ENCODE data around the gene NDUFAF8.
A peak's percentile ranks its signal among the peaks of the same experiment; 100 is the strongest.

NDUFAF8 gene

DNA sequence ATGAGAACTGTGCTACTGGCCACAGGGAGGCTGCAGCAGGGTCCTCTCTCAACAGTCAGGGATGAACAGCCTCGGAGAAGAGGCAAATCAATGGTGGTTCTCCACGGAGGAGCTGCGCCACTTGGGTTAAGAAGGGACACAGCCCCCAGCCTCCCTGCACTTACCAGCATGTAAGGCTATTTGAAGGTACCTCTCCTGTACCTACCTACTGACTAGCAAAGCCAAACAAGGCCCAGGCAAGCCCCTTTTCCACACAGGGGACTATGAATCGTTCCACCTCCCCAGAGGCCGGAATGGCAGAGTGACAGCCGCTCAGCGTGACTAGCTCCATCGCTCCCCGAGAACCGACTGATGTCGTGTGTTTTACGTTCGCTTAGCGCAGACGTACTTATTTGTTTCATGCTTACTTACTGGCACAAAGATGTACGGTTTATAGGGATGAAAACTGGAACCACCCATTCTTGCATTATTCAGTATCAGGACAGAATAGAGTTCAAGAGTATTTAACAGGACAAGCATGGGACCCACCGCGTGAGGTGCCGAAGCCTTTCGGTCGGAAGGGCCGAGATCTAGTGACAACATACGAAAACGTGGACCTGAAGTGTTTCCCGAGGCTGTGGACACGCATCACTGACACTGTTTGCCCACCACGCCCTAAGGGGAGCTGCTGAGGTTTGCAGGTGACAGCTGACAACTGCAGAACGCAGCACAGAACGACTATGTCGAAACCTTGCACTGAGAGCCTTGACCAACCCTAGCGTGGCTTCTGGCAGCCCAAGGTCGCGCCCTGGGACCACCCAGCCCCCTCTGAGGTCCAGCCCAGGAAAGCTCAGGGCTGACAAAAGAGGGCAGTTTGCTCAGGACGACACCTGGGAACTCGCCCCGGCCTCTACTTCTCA, 1.3 kb upstream of the NDUFAF8 start:
- H3K27ac ChIP-seq = peak overlapping the region; percentile 81
- no peak for TF ChIP-seq ZFX (IDR thresholded peaks at IDR 0.05; ENCODE audit: borderline replicate concordance)
- TF ChIP-seq, protein P1, sequence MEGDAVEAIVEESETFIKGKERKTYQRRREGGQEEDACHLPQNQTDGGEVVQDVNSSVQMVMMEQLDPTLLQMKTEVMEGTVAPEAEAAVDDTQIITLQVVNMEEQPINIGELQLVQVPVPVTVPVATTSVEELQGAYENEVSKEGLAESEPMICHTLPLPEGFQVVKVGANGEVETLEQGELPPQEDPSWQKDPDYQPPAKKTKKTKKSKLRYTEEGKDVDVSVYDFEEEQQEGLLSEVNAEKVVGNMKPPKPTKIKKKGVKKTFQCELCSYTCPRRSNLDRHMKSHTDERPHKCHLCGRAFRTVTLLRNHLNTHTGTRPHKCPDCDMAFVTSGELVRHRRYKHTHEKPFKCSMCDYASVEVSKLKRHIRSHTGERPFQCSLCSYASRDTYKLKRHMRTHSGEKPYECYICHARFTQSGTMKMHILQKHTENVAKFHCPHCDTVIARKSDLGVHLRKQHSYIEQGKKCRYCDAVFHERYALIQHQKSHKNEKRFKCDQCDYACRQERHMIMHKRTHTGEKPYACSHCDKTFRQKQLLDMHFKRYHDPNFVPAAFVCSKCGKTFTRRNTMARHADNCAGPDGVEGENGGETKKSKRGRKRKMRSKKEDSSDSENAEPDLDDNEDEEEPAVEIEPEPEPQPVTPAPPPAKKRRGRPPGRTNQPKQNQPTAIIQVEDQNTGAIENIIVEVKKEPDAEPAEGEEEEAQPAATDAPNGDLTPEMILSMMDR (IDR thresholded peaks at IDR 0.05) = no peak

DNA sequence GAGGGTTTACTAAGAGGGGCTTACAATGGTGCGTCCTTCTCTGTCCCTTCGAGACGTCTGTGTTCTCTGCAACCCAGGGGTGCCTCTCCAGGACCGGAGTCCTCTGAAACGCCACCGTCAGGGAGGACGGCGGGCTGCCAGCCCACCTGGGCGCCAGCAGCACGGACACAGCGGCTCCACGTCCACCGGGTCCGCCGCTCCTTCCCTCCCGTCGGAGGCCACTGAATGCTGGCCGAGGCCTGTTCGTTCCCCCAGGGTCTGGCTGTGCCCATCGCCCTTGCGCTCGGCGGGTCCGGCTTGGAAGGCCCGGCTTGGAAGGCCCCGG, 666 bp upstream of the NDUFAF8 start:
- TF ChIP-seq ZFX (IDR thresholded peaks at IDR 0.05; ENCODE audit: borderline replicate concordance) = no peak
- TF ChIP-seq, protein P1 (IDR thresholded peaks at IDR 0.05) = no peak

DNA sequence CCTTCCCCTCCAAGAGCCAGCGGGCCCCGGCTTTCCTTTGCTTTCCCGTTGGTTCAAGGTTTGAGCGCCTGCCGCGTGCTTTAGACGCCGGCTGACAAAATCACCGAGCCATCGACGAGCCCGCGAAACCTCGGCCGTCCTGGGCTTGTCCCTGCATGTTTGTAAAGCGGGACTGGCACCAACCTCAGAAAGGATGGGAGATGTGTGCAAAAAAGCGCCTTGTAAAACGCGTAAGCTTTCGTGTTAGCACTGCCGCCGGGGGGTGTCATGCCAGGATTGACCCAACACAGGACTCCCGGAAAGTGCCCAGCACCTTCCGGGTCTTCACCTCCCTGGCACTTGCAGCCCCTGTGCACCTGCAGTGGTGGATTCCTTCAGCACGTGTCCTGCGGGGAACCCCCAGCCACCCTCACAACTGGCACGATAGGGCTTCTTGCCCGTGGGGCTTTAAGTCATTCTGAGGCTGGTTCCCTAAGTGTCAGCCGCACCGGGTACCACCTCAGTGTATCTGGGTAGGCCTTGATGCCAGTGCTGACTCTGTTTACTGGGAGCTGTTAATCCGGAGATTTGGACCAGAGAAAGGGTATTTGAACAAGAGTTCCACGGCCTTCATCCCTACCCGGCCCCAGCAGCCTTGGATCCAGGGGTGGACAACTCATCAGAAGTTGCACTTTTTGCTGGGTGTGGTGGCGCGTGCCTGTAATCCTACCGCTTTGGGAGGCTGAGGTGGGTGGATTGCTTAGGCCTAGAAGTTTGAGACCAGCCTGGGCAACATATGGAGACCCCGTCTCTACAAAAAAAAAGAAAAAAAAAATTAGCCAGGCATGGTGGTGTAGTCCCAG, 817 bp downstream of the NDUFAF8 start:
- TF ChIP-seq, protein P1 (IDR thresholded peaks at IDR 0.05) = no peak
- TF ChIP-seq ZFX (IDR thresholded peaks at IDR 0.05; ENCODE audit: borderline replicate concordance) = no peak
- H3K27ac ChIP-seq = peak overlapping the region; percentile 81

More for the DNA sequence above, 666 bp upstream of the NDUFAF8 start:
- peak overlapping the region; percentile 81 for H3K27ac ChIP-seq

DNA sequence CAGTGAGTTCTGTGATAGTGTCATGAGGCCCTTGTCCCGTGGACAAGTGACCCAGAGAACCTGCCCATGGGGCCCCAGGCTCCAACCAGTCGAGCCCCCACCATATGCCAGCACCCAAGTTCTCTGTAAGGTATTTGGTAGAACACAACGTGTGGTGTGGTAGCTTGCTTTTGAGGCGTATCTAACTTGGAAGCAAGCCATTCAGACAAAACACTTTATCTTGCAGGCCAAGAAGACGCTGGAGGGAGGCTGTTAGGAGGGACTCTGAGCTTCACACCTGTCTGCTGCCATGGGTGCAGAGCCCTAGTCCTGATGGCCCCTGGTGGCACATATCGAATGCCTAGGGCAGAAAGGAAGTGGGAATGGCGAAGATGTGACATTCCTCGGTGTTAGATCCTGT, 1.6 kb downstream of the NDUFAF8 start:
- H3K27ac ChIP-seq = peak overlapping the region; percentile 81
- TF ChIP-seq, protein P1 (IDR thresholded peaks at IDR 0.05) = no peak
- TF ChIP-seq ZFX (IDR thresholded peaks at IDR 0.05; ENCODE audit: borderline replicate concordance) = no peak

DNA sequence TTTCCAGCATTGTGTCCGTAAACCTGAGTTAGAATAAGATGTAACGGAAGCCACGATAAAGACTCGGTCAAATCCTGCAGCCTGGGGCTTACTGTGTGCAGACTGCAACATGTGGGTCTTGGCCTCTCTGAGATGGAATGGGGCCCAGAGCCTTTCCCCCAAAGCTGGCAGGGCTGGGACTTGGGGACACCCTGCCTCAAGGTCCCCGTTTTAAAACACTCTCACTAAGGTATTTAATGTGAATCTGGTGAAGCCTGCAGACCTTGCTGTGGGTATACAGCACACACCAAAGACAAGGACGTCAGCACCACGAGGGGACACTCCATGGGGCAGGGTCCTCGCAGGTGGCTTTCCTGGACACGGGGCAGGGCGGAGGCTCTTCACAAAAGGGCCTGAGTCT, 2.1 kb downstream of the NDUFAF8 start:
- H3K27ac ChIP-seq = peak overlapping the region; percentile 81; the same call in 1 of the 2 replicates

DNA sequence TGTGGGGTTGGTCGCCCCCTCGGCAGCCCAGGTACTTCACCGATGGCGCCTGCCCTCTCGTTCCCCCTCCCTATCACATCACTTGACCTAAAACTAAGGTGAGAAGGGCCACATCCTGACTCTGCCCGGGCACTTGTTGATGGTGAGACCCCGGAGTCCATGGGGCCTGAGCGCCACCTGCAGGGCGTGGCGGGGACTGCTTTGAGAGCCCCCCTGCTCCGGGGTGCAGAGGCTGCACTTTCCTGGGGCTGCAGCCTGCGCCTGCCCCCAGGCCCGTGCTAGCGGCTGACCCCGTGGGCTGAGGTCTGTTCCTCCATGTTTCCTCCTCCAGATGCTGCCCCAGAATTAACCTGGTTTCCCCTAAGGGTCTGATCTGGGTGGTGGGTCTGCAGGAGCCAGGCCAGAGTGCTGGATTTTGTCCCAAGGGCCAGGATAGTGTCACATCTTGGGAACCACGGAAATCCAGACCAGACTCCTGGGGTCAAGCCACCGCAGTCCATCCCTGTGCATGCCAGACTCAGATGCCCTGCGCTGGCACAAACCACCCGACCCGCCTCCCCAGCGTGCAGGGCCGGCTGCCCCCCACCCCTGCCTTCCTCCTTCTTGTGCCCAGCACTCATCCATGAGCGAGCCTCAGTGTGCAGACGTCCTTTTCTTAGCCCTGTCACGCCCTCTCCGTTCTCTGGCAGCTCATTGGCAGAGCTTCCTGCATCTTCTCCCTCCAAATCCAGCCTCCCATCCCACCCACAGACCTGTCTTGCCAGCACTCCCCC, 2.7 kb downstream of the NDUFAF8 start:
- peak overlapping the region; percentile 13 for H3K27ac ChIP-seq
- no peak for TF ChIP-seq ZFX (IDR thresholded peaks at IDR 0.05; ENCODE audit: borderline replicate concordance)
- TF ChIP-seq, protein P1 (IDR thresholded peaks at IDR 0.05) = peak; percentile 86

More for the DNA sequence above, 2.1 kb downstream of the NDUFAF8 start:
- TF ChIP-seq, protein P1 (IDR thresholded peaks at IDR 0.05) = no peak
- TF ChIP-seq ZFX (IDR thresholded peaks at IDR 0.05; ENCODE audit: borderline replicate concordance) = no peak
